ENCODE data around the gene JARID2.

DNA sequence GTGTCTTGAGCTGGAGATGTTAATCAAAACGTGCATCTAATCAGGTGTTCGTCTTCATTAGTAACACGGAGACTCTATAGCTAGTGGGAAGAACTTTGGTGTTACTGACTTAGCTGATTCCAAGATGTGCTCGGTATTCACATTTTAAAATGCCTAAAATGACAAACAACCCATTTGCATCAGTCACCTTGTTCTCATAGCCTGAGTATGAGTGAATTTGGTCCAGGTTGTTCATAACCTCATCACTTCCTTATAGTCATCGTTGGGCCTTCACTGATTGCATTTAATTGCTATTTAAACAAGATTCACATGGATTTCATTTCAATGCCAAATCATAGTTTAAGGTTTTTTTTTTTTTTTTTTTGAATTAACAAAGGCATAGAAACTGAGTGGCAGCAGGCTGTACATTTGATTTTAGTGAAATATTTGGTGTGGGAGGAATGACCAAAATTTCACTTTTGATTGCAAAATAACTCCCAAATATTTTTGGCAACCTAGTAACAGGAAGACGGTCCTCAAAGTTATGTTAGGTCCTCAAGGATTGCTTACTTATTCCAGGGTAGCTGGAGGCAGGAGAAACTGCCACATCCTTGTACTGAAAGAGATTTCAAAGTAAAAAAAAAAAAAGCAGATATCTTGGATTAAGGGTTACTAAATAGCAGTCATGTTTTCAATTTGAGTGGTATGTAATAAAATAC, 104.7 kb downstream of the JARID2 start:
- TF ChIP-seq EZH2 (IDR thresholded peaks at IDR 0.05) (no peak), EZH2phosphoT487 (IDR thresholded peaks at IDR 0.05) (no peak)
- TF ChIP-seq, protein P1, sequence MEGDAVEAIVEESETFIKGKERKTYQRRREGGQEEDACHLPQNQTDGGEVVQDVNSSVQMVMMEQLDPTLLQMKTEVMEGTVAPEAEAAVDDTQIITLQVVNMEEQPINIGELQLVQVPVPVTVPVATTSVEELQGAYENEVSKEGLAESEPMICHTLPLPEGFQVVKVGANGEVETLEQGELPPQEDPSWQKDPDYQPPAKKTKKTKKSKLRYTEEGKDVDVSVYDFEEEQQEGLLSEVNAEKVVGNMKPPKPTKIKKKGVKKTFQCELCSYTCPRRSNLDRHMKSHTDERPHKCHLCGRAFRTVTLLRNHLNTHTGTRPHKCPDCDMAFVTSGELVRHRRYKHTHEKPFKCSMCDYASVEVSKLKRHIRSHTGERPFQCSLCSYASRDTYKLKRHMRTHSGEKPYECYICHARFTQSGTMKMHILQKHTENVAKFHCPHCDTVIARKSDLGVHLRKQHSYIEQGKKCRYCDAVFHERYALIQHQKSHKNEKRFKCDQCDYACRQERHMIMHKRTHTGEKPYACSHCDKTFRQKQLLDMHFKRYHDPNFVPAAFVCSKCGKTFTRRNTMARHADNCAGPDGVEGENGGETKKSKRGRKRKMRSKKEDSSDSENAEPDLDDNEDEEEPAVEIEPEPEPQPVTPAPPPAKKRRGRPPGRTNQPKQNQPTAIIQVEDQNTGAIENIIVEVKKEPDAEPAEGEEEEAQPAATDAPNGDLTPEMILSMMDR (IDR thresholded peaks at IDR 0.05): no peak
